ENCODE data around the gene ATP10D. TPM values are rescaled to one million over a fixed set of nuclear protein-coding genes. Genes with fewer than 3 reads are reported as not detected.
"Not testable (repeated sequence)": the region's sequence is repeated elsewhere in the genome, so short reads cannot be mapped to it uniquely, and the experiment has no call there.

ATP10D gene
- total RNA-seq, 2 experiments from 2014 or later = 11.7 to 20.2 TPM

DNA sequence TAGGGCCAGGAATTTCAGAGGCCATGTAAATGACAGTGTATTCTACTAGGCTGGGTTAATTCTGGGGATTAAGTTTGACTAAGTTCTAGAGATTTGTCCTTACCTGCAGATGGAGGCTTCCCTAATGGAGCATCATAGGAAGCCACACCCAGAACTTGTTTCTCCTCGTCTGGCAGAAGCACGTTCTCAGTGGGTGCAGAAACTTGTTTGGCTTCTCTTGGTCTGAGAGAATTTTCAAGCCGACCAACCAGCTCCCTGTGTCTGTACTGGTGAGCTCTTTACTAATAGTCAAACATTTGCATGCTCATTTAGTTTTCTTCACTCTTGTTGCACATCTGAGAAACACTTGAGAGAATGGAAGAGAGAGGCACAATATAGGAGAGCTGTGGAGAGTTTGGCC is 907 bp upstream of the ATP10D start:
- CTCF ChIA-PET (ENCODE audit: unreplicated experiment) = interaction anchor here (0.5 to 0.8 kb wide), 2 partner anchors 17 to 79 kb away, joined by 3 read pairs; no protein-coding TSS in a partner anchor
- no peak for DNase-seq (ENCODE audit: low spot score)
- intact Hi-C loops (cut with micrococcal nuclease; ENCODE audit: unreplicated experiment) = loop anchor here (5.0 to 10.0 kb wide), 3 partner anchors 362 to 861 kb away; partner anchors contain the start of gene SLAIN2

DNA sequence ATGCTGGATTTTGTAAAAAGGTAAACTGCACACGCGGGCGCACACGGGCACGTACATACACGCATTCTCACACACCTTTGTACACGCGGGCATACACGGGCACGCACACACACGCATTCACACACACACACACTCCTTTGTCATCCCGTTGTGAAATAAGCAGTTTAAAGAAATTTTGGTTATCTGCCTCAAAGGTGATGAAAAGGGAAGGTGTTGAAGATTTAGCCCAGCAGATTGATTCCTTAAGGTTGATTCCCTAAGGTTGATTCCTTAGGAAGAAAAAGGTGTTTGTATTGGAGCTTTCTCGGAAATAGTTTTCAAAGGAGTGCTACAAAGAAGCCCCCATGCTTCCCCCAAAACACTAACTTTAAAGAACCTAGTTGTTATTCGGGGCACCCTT is 693 bp downstream of the ATP10D start:
- H3K36me3 ChIP-seq (ENCODE audit: insufficient read depth, low read length) = no peaks in the 10 kb centered on the region; the same call in 1 of the 2 replicates
- H2AFZ ChIP-seq (ENCODE audit: low read length) = peak overlapping the region; percentile 89
- peak overlapping the region; percentile 38 for H3K27ac ChIP-seq (ENCODE audit: low read depth, low read length, poor library complexity, severe bottlenecking)
- TF ChIP-seq, protein P1, sequence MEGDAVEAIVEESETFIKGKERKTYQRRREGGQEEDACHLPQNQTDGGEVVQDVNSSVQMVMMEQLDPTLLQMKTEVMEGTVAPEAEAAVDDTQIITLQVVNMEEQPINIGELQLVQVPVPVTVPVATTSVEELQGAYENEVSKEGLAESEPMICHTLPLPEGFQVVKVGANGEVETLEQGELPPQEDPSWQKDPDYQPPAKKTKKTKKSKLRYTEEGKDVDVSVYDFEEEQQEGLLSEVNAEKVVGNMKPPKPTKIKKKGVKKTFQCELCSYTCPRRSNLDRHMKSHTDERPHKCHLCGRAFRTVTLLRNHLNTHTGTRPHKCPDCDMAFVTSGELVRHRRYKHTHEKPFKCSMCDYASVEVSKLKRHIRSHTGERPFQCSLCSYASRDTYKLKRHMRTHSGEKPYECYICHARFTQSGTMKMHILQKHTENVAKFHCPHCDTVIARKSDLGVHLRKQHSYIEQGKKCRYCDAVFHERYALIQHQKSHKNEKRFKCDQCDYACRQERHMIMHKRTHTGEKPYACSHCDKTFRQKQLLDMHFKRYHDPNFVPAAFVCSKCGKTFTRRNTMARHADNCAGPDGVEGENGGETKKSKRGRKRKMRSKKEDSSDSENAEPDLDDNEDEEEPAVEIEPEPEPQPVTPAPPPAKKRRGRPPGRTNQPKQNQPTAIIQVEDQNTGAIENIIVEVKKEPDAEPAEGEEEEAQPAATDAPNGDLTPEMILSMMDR (conservative IDR thresholded peaks at IDR 0.05; ENCODE audit: low read length) = no peak
- no peak for TF ChIP-seq EZH2phosphoT487 (IDR thresholded peaks at IDR 0.05; ENCODE audit: borderline replicate concordance, low read depth, low read length)
- H3K79me2 ChIP-seq (ENCODE audit: insufficient read depth, low read depth, low read length) = peaks cover 6% of the 10 kb centered on the region; the same call in 1 of the 2 replicates
- H3K4me1 ChIP-seq (ENCODE audit: insufficient read depth, low read length, poor library complexity, severe bottlenecking) = peaks cover 35% of the 10 kb centered on the region
- intact Hi-C loops (cut with micrococcal nuclease; ENCODE audit: unreplicated experiment) = loop anchor here (1.0 to 10.0 kb wide), 3 partner anchors 22 to 859 kb away; partner anchors contain the start of genes COMMD8 and SLAIN2
- H3K4me2 ChIP-seq (ENCODE audit: low read length) = peak overlapping the region; percentile 72
- H3K9me2 ChIP-seq (ENCODE audit: insufficient read depth, low read length) = no peaks in the 10 kb centered on the region
- H3K9me3 ChIP-seq (ENCODE audit: low read length) = peaks cover 7% of the 10 kb centered on the region; the same call in 1 of the 2 replicates
- ChIA-PET CTCF (ENCODE audit: unreplicated experiment) (no interaction called here), POLR2A (interaction anchor here (1.1 to 6.7 kb wide), 7 partner anchors 8 to 84 kb away, joined by 3 to 140 read pairs (median 17); partner anchors contain the start of gene COMMD8)
- BruUV-seq (replicated peaks) = no TSS peak
- peak overlapping the region; percentile 73 for H3K4me3 ChIP-seq (ENCODE audit: low read depth, low read length, poor library complexity, severe bottlenecking)
- H4K20me1 ChIP-seq (ENCODE audit: insufficient read depth, low read length) = no peaks in the 10 kb centered on the region
- DNase-seq (ENCODE audit: low spot score) = no peak

More for the DNA sequence above, 907 bp upstream of the ATP10D start:
- H3K4me1 ChIP-seq (ENCODE audit: insufficient read depth, low read length, poor library complexity, severe bottlenecking) = peaks cover 35% of the 10 kb centered on the region
- H3K4me3 ChIP-seq (ENCODE audit: low read depth, low read length, poor library complexity, severe bottlenecking) = peak overlapping the region; percentile 73
- peak overlapping the region; percentile 89 for H2AFZ ChIP-seq (ENCODE audit: low read length)
- H3K36me3 ChIP-seq (ENCODE audit: insufficient read depth, low read length) = no peaks in the 10 kb centered on the region; the same call in 1 of the 2 replicates
- H3K79me2 ChIP-seq (ENCODE audit: insufficient read depth, low read depth, low read length) = peaks cover 6% of the 10 kb centered on the region; the same call in 1 of the 2 replicates
- peak overlapping the region; percentile 72 for H3K4me2 ChIP-seq (ENCODE audit: low read length)
- TSS peak; percentile 71 for BruUV-seq (replicated peaks)
- TF ChIP-seq, protein P1 (conservative IDR thresholded peaks at IDR 0.05; ENCODE audit: low read length) = no peak
- POLR2A ChIA-PET = interaction anchor here (0.5 to 6.7 kb wide), 11 partner anchors 9 to 721 kb away, joined by 3 to 140 read pairs (median 5); partner anchors contain the start of gene COMMD8
- H3K27ac ChIP-seq (ENCODE audit: low read depth, low read length, poor library complexity, severe bottlenecking) = peak overlapping the region; percentile 38
- H3K9me2 ChIP-seq (ENCODE audit: insufficient read depth, low read length) = no peaks in the 10 kb centered on the region
- H4K20me1 ChIP-seq (ENCODE audit: insufficient read depth, low read length) = no peaks in the 10 kb centered on the region
- peaks cover 7% of the 10 kb centered on the region; the same call in 1 of the 2 replicates for H3K9me3 ChIP-seq (ENCODE audit: low read length)

DNA sequence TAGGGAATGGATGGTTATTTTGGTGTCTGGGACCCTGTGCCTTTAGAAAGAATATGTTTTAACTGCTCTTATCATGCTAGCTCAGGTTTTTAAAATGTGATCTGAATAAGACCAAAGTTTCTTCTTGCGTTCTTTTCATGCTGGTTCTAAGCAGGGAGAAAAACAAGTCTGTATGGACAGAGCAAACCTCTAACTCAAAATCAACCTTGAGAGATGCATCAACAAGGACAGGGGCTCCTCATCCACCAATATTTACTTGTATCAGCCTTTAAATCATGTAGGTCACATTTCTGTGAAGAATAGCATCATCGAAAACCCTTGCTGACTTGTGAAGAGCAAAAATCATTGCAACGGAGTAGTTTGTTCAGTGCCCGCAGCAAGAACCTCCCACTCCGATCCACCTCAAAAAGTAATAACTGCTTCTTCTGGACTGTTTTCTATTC is 1.2 kb downstream of the ATP10D start:
- no peak overlapping the region for H3K27ac ChIP-seq (ENCODE audit: low read depth, low read length, poor library complexity, severe bottlenecking)
- peak overlapping the region; percentile 72 for H3K4me2 ChIP-seq (ENCODE audit: low read length)
- POLR2A ChIA-PET = interaction anchor here (1.1 to 6.7 kb wide), 4 partner anchors 8 to 84 kb away, joined by 3 to 140 read pairs (median 53); partner anchors contain the start of gene COMMD8
- H4K20me1 ChIP-seq (ENCODE audit: insufficient read depth, low read length) = no peaks in the 10 kb centered on the region
- peaks cover 35% of the 10 kb centered on the region for H3K4me1 ChIP-seq (ENCODE audit: insufficient read depth, low read length, poor library complexity, severe bottlenecking)
- peaks cover 6% of the 10 kb centered on the region; the same call in 1 of the 2 replicates for H3K79me2 ChIP-seq (ENCODE audit: insufficient read depth, low read depth, low read length)
- H2AFZ ChIP-seq (ENCODE audit: low read length) = peak overlapping the region; percentile 89
- TF ChIP-seq EZH2phosphoT487 (IDR thresholded peaks at IDR 0.05; ENCODE audit: borderline replicate concordance, low read depth, low read length) = no peak
- TF ChIP-seq, protein P1 (conservative IDR thresholded peaks at IDR 0.05; ENCODE audit: low read length) = no peak
- H3K9me3 ChIP-seq (ENCODE audit: low read length) = peaks cover 7% of the 10 kb centered on the region; the same call in 1 of the 2 replicates
- peak overlapping the region; percentile 73 for H3K4me3 ChIP-seq (ENCODE audit: low read depth, low read length, poor library complexity, severe bottlenecking)
- intact Hi-C loops (cut with micrococcal nuclease; ENCODE audit: unreplicated experiment) = loop anchor here (10.0 kb wide), 2 partner anchors 549 to 859 kb away; partner anchors contain the start of gene SLAIN2
- no TSS peak for BruUV-seq (replicated peaks)
- DNase-seq (ENCODE audit: low spot score) = no peak
- no peaks in the 10 kb centered on the region for H3K9me2 ChIP-seq (ENCODE audit: insufficient read depth, low read length)
- CTCF ChIA-PET (ENCODE audit: unreplicated experiment) = no interaction called here
- H3K36me3 ChIP-seq (ENCODE audit: insufficient read depth, low read length) = no peaks in the 10 kb centered on the region; the same call in 1 of the 2 replicates

DNA sequence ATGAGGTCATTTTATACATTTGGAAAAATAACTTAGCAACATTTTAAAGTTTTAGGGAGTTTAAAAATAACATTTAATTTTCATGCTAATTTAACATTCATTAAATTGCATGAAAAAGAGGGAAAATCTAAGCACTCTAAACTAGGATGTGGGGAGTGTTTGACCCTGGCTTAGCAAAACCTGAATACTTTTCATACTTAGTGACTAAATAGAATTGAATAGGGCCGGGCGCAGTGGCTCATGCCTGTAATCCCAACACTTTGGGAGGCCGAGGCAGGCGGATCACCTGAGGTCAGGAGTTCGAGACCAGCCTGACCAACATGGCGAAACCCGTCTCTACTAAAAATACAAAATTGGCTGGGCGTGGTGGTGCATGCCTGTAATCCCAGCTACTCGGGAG is 1.7 kb downstream of the ATP10D start:
- BruUV-seq (replicated peaks); H3K9me2 ChIP-seq (ENCODE audit: insufficient read depth, low read length); H3K4me3 ChIP-seq (ENCODE audit: low read depth, low read length, poor library complexity, severe bottlenecking); H4K20me1 ChIP-seq (ENCODE audit: insufficient read depth, low read length); DNase-seq (ENCODE audit: low spot score); CTCF ChIA-PET (ENCODE audit: unreplicated experiment); POLR2A ChIA-PET; H3K36me3 ChIP-seq (ENCODE audit: insufficient read depth, low read length); H3K79me2 ChIP-seq (ENCODE audit: insufficient read depth, low read depth, low read length); H3K27ac ChIP-seq (ENCODE audit: low read depth, low read length, poor library complexity, severe bottlenecking); H3K9me3 ChIP-seq (ENCODE audit: low read length): not testable (repeated sequence)
- intact Hi-C loops (cut with micrococcal nuclease; ENCODE audit: unreplicated experiment) = loop anchor here (10.0 kb wide), 2 partner anchors 548 to 858 kb away; partner anchors contain the start of gene SLAIN2
- H3K4me1 ChIP-seq (ENCODE audit: insufficient read depth, low read length, poor library complexity, severe bottlenecking) = peaks cover 35% of the 10 kb centered on the region
- peak overlapping the region; percentile 72 for H3K4me2 ChIP-seq (ENCODE audit: low read length)
- peak overlapping the region; percentile 89; the same call in 1 of the 2 replicates for H2AFZ ChIP-seq (ENCODE audit: low read length)
